Fibroblast of the conjunctiva (primary cell): ENCODE measurements around the gene CKAP2.
"Not testable (repeated sequence)": the region's sequence is repeated elsewhere in the genome, so short reads cannot be mapped to it uniquely, and the experiment has no call there.

Experiments used
- DNase-seq: peaks from one replicate; pipeline ENCODE4 v3.0.0-alpha.2; 2010; ENCODE audit warnings: low read depth

The CKAP2 gene

GRCh38 chr13:52451135-52451804, 4.0 kb upstream of the CKAP2 start:
- DNase-seq = no peak

GRCh38 chr13:52452470-52452869, 2.8 kb upstream of the CKAP2 start:
- DNase-seq = no peak

GRCh38 chr13:52454459-52454819, 839 bp upstream of the CKAP2 start:
- DNase-seq = no peak

GRCh38 chr13:52455677-52456041, 381 bp downstream of the CKAP2 start:
- DNase-seq = no peak

GRCh38 chr13:52459668-52460067, 4.4 kb downstream of the CKAP2 start:
- DNase-seq = no peak

- DNase-seq = no peak
Observed at GRCh38 chr13:52461265-52461664, 6.0 kb downstream of the CKAP2 start.

GRCh38 chr13:52463526-52463925, 8.2 kb downstream of the CKAP2 start:
- no peak for DNase-seq

GRCh38 chr13:52468487-52468886, 13.2 kb downstream of the CKAP2 start:
- DNase-seq = not testable (repeated sequence)

GRCh38 chr13:52480677-52481428, 25.6 kb downstream of the CKAP2 start:
- DNase-seq = not testable (repeated sequence)

- DNase-seq = not testable (repeated sequence)
Observed at GRCh38 chr13:52487078-52487477, 31.8 kb downstream of the CKAP2 start.

- DNase-seq = not testable (repeated sequence)
Observed at GRCh38 chr13:52488763-52489162, 33.5 kb downstream of the CKAP2 start.

- DNase-seq = not testable (repeated sequence)
Observed at GRCh38 chr13:52491015-52491414, 35.7 kb downstream of the CKAP2 start.

GRCh38 chr13:52494241-52494640, 39.0 kb downstream of the CKAP2 start:
- DNase-seq = not testable (repeated sequence)

- not testable (repeated sequence) for DNase-seq
Observed at GRCh38 chr13:52497979-52498378, 42.7 kb downstream of the CKAP2 start.

GRCh38 chr13:52502277-52502676, 47.0 kb downstream of the CKAP2 start:
- DNase-seq = not testable (repeated sequence)

GRCh38 chr13:52505843-52506242, 50.6 kb downstream of the CKAP2 start:
- not testable (repeated sequence) for DNase-seq

- not testable (repeated sequence) for DNase-seq
Observed at GRCh38 chr13:52509532-52509931, 54.3 kb downstream of the CKAP2 start.

- not testable (repeated sequence) for DNase-seq
Observed at GRCh38 chr13:52510221-52510797, 55.0 kb downstream of the CKAP2 start.

- DNase-seq = not testable (repeated sequence)
Observed at GRCh38 chr13:52511598-52511997, 56.3 kb downstream of the CKAP2 start.

GRCh38 chr13:52513957-52514596, 58.8 kb downstream of the CKAP2 start:
- DNase-seq = peak; percentile 6

- not testable (repeated sequence) for DNase-seq
Observed at GRCh38 chr13:52523323-52523722, 68.0 kb downstream of the CKAP2 start.
